ENCODE measurements around the gene FOXD1.
"Not testable (repeated sequence)": the region's sequence is repeated elsewhere in the genome, so short reads cannot be mapped to it uniquely, and the experiment has no call there.

FOXD1 gene

GRCh38 chr5:73419117-73419464 is 29.5 kb downstream of the FOXD1 start:
- DNase-seq: no peak

GRCh38 chr5:73418244-73418691 is 30.3 kb downstream of the FOXD1 start:
- peak in 6 of 58 donors; percentile 1 to 29 (median 4) for DNase-seq

- peak in 4 of 58 donors; percentile 1 to 17 (median 4) for DNase-seq
These were observed 31.1 kb downstream of the FOXD1 start for GRCh38 chr5:73417303-73418034.

- DNase-seq: no peak
These were observed 33.0 kb downstream of the FOXD1 start for GRCh38 chr5:73415617-73416016.

- no peak for DNase-seq
These were observed 33.4 kb downstream of the FOXD1 start for GRCh38 chr5:73415171-73415570.

- DNase-seq: no peak
These were observed 36.0 kb downstream of the FOXD1 start for GRCh38 chr5:73412597-73412988.

GRCh38 chr5:73411936-73412596 is 36.5 kb downstream of the FOXD1 start:
- DNase-seq: no peak

- not testable (repeated sequence) for DNase-seq
These were observed 38.6 kb downstream of the FOXD1 start for GRCh38 chr5:73409927-73410326.

- DNase-seq: no peak
These were observed 42.9 kb downstream of the FOXD1 start for GRCh38 chr5:73405691-73406090.

- DNase-seq: no peak
These were observed 48.8 kb downstream of the FOXD1 start for GRCh38 chr5:73399775-73400174.
